Stimulated activated CD4-positive, alpha-beta T cell treated with anti-CD3 and anti-CD28 coated beads, Interleukin-15, amount 100 ng/mL, for 24 hours (primary cell): ENCODE measurements around the gene SV2C.
"Not testable (repeated sequence)": the region's sequence is repeated elsewhere in the genome, so short reads cannot be mapped to it uniquely, and the experiment has no call there.

ENCODE experiments used
- DNase-seq: peaks from one replicate; pipeline ENCODE4 v3.0.0-alpha.2; 2020

Gene SV2C

GRCh38 chr5:76082772-76083554 lies at the start of gene SV2C:
SV2C (plus strand) TSS chr5:76083383; CDS start chr5:76131751, 48,368 bp downstream.
- peak; percentile 64 for DNase-seq

DNA sequence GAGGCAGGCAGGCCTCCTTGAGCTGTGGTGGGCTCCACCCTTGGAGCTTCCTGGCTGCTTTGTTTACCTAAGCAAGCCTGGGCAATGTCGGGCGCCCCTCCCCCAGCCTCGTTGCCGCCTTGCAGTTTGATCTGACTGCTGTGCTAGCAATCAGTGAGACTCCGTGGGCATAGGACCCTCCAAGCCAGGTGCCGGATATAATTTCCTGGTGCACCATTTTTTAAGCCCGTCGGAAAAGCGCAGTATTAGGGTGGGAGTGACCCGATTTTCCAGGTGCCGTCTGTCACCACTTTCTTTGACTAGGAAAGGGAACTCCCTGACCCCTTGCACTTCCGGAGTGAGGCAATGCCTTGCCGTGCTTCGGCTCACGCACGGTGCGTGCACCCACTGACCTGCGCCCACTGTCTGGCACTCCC lies 45.4 kb upstream of the SV2C start:
- DNase-seq: peak; percentile 18

GRCh38 chr5:76038212-76038611 lies 45.0 kb upstream of the SV2C start:
- no peak for DNase-seq

DNA sequence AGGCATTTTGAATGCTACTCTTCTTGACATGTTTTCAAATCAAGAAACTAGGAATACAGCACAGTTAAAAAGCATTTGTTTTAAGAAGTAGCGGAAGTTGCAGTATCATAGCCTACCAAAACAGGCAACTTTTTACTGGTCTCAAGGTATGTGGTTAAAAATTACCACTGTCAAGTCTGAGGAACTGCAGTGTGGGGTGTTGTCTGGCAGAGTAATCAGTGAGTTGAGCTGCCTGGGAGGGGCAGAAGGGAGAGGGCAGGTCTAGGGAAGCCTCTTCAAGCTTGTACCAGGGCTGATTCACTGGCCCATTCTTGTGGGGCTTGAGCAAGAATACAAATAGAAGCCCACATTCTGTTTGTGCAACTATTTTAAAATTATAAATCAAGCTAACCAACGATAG lies 42.4 kb upstream of the SV2C start:
- DNase-seq: no peak

- DNase-seq: peak; percentile 1
Observed at GRCh38 chr5:76041863-76042262, 41.3 kb upstream of the SV2C start.

DNA sequence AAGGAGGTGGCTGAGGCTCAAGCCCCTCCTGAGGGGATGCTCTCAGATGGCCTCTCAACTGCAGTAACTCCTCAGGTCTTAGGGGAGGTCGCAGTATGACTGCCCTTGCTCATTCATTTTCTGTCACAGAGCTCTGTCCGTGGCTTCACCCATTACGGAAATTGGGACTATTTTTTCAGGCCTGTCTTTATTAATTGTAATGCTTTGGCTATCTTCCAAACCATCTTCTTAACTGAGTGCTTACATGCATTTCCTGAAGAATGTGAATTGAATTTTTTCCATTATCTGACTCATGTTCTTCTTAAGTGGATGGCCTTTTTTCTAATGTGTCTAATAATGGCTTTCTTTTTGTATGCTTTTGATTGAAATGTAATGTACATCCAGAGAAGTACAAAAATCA lies 36.4 kb upstream of the SV2C start:
- no peak for DNase-seq

DNA sequence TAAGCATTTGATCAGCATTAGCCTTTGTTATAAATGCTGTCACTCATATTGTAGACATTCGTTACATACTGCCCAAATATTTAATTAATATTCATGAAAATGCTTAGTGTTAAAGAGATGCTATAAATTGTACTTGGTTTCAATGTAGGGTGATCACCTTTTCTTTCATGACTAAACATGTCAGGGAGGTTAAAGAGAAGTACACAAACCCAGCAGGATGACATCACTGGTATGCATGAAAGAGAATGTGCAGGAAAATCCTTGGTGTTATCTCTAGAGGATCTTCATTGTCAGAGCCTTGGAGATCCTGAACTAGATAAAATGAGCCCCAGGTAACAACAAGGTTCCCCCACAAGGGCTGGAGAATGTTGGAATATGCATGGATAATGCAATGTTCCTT lies 33.0 kb upstream of the SV2C start:
- DNase-seq: no peak

GRCh38 chr5:76062502-76063041 lies 20.6 kb upstream of the SV2C start:
- DNase-seq: no peak

- no peak for DNase-seq
Observed at GRCh38 chr5:76065258-76065657, 17.9 kb upstream of the SV2C start.

DNA sequence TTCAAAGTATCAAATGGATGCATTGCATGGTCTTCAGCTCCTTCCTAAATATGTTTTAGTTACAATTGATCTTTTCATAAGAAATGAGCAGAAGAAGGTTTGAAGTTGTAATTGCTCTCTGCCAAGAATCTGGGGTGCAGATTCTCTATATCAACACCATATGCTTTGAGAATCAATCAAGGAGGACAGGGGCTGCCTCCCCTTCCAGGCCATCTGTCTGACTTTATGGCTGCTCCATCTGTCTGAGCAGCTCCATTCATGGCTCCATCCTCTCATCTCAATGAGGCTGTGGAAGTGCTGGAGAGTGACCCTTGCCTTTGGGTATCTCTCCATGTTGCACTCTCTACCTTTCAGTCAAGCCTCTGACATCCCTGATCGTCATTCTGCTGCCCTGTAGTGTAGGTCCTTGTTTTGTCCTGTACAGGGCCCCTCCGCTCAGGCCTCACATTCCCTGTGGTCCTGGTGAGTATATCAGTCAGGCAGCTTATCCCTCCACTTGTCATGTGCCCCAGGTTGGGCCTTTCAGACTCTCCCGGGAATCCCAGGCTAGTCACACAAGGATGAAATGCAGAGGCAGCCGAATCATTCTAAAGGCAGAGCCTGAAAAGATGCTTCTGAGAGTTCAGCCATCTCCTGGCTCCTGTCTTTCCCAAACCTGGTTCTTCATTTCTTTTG lies 14.0 kb upstream of the SV2C start:
- DNase-seq: no peak

DNA sequence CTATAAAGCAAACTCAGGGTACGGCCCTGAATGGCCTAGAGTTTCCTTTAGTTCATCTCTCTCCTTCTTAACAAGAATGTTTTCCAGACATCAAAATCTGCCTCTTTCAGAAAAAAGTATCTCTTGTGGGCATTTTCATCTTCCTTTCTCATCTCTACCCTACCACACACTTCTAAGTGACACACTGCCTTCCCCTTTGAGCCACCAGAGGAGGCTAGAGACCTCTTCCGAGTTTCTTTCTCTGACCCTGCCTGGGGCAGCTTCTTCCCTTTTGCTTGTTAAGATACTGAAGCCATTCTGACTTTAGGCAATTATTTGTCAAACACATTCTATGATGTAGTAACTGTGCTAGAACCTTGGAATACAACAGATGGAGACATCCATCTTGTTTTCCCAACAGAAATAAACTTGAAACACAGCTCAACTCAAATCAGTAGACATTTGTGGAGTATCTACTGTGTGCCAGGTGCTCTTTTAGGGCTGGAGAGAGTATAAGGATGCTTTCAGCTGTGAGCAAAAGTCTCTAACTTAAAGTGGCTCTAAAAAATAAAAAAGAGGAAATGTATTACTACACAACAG lies 8.6 kb upstream of the SV2C start:
- DNase-seq: peak; percentile 19

GRCh38 chr5:76081811-76082771 lies 1.1 kb upstream of the SV2C start:
- peak; percentile 15 for DNase-seq

DNA sequence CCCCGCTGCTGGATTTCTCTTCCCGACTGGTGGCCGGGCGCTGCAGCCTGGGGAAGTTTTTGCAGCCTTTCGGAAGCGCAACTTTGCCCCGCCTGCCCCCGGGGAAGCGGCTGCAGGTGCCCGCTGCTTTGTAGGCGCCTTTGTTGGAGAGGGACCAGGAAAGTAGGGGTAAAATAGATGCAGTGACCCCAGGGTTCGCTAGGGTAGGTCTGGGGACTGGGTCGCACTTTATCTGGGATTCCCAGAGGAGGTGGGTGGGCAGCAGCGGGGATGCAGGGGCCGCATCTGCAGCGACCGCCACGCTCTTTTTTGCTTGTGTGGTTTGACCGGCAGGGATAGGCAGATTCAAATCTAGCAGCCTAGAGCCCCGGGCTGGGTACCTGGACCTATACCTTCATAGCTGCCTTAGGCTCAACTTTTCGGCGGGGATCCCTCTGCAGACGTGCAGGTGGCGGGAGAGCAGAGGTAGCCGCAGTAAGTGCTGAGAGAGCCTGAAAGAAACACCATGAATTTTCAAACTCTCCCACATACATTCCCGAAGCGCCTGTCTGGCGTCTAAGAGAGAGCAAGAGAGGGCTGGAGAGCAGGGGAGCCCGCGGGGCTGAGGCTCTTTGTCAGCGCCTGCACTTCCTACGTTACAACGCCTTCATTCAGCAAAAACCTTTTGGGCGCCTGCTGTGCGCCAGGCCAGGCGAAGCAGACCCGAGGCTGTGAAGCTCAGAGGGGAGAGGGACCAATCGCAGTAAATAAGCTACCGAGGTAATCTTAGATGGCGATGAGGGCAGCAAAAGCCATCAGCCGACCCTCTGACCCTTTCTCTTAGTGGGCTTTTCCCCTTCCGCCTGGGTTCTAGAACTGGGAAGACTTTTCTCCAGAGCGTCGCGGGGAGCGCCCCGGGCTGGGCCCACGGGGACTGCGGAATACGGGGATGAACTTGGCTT lies 642 bp downstream of the SV2C start:
- DNase-seq: peak; percentile 33

DNA sequence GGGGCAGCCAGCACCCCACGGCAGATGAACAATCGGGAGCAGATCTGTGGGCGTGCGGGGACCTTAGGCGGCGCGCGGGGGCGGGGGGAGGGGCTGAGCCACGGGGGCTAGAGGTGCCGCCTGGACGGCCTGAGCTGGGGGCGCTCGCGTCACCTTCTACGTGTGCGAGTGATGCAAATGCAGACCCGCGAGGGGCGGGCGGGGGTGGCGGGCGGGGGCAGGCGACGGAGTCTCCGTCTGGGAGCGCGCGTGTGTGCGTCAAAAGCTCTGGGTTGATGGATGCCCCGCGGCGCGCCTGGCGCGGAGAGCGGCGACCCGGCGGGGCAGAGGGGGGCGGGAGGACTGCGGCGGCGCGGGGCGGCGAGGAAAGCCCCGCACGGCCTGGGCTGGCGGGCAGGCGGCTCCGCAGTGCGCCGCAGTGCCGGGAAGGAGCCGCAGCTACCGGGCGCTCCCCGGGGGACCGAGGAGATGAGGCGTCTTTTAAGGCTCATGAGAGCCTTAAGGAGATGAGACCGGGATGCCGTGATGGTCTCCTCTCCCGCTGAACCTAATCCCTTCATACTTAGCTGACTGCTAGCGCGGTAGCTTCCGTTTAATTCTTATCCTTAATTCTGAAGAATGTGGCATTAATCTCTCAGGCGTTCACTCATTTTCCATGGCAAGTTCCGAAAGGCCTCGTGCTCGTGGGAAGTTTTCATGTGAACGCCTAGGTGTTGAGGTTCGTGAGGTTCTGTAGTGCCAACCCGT lies 1.5 kb downstream of the SV2C start:
- peak; percentile 30 for DNase-seq

DNA sequence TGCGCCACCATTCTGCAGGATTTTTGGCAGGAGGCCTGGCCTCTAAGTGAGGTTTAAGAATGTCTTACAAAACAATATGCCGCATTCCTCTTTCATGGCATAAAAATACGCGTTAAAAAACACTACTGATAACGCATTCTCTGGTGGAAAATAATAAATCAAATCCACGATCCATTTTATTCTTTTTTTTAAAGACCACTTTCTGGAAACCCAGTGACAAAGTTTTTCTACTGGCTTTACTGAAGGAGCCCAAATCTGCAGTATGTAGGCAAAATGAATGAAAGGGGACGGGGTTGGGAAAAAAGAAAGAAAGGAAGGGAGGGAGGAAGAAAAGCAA lies 2.0 kb downstream of the SV2C start:
- no peak for DNase-seq

GRCh38 chr5:76086095-76086494 lies 2.9 kb downstream of the SV2C start:
- no peak for DNase-seq

DNA sequence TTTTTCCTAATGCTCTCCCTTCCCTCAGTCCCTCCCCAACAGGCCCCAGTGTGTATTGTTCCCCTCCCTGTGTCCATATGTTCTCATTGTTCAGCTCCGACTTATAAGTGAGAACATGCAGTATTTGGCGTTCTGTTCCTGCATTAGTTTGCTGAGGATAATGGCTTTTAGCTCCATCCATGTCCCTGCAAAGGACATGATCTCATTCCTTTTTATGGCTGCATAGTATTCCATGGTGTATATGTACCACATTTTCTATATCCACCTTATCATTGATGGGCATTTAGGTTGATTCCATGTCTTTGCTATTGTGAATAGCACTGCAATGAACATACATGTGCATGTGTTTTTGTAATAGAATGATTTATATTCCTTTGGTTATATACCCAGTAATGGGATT lies 6.0 kb downstream of the SV2C start:
- DNase-seq: not testable (repeated sequence)

DNA sequence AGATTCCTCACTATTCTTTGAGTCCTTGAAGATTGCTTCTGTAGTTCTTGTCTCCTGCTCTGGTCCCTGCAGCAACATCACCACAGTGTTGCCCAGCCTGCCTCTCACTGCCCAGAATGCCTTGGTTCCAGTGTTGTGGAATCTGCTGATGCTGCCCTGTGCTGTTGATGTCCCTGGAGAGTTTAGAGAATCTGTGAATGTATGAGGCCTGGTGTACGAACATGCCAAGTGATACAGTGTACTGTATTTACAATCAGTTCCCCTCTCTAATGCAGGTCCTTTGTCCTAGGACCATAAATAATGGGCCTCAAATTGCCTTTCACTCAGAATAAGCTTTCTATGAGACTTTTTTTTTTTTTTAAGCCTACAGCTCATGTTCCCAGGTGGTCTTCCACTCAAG lies 8.2 kb downstream of the SV2C start:
- DNase-seq: no peak

- no peak for DNase-seq
Observed at GRCh38 chr5:76099286-76099702, 16.1 kb downstream of the SV2C start.

- no peak for DNase-seq
Observed at GRCh38 chr5:76099756-76100155, 16.6 kb downstream of the SV2C start.

- DNase-seq: peak; percentile 28
Observed at GRCh38 chr5:76104027-76104426, 20.8 kb downstream of the SV2C start.
